Spleen (tissue), 11 donors: Measurements from ENCODE around the gene HDGFL3. TPM values are rescaled to one million over a fixed set of nuclear protein-coding genes. Genes with fewer than 3 reads are reported as not detected.

Experiments
- DNase-seq: peaks from one replicate; pipeline ENCODE4 v3.0.0-alpha.2; 2020
- H3K27ac ChIP-seq, 8 donors: fragments of 200-600 bp; sonication (generic) in 7 of 8; 1 replicate in 4 of 8; 2 replicates in 4 of 8; pipeline versions ENCODE4 v1.5.0 to v1.8.0; 2016 to 2021; ENCODE audit warnings: inconsistent platforms in 4 of 8, mild to moderate bottlenecking in 4 of 8, moderate library complexity in 1 of 8
- H3K27me3 ChIP-seq, 7 donors: fragments of 200-600 bp; sonication (generic) in 6 of 7; replicated peaks in 1 of 7; 1 replicate in 4 of 7; 2 replicates in 3 of 7; pipeline versions ENCODE4 v1.5.0 to v1.8.0; 2016 to 2021; ENCODE audit warnings: inconsistent platforms in 3 of 7, mild to moderate bottlenecking in 1 of 7
- H3K36me3 ChIP-seq, 6 donors: fragments of 200-600 bp; sonication (generic) in 5 of 6; 1 replicate in 4 of 6; 2 replicates in 2 of 6; pipeline versions ENCODE4 v1.5.0 to v1.8.0; 2016 to 2021; ENCODE audit warnings: inconsistent platforms in 2 of 6
- H3K4me1 ChIP-seq, 6 donors: fragments of 200-600 bp; sonication (generic) in 5 of 6; 1 replicate in 3 of 6; 2 replicates in 3 of 6; pipeline versions ENCODE4 v1.5.0 to v1.8.0; 2016 to 2021; ENCODE audit warnings: inconsistent platforms in 3 of 6
- H3K4me3 ChIP-seq, 8 donors: fragments of 200-600 bp; sonication (generic) in 7 of 8; 1 replicate in 4 of 8; 2 replicates in 4 of 8; pipeline versions ENCODE4 v1.5.0 to v1.8.0; 2016 to 2021; ENCODE audit warnings: inconsistent platforms in 4 of 8, mild to moderate bottlenecking in 4 of 8, moderate library complexity in 2 of 8
- H3K9me3 ChIP-seq, 8 donors: fragments of 200-600 bp; sonication (generic) in 7 of 8; 1 replicate in 4 of 8; 2 replicates in 4 of 8; pipeline versions ENCODE4 v1.5.0 to v1.8.0; 2016 to 2021; ENCODE audit warnings: inconsistent platforms in 4 of 8
- CTCF ChIP-seq, 11 experiments: fragments of 200-600 bp in 7 of 11; fragments of 450-650 bp in 4 of 11; sonication (generic) in 4 of 11; IDR thresholded peaks in 8 of 11; conservative IDR thresholded peaks in 3 of 11; 1 replicate in 7 of 11; 2 replicates in 4 of 11; pipeline versions ENCODE4 v1.4.0 to v1.8.0; 2016 to 2021; ENCODE audit warnings: antibody characterized with exemption in 11 of 11, inconsistent platforms in 4 of 11, mild to moderate bottlenecking in 1 of 11
- POLR2A ChIP-seq, 3 donors: fragments of 450-650 bp; IDR thresholded peaks; one replicate each; pipeline ENCODE4 v1.5.1; 2017; ENCODE audit warnings: antibody characterized with exemption in 3 of 3, mild to moderate bottlenecking in 1 of 3
- POLR2AphosphoS5 ChIP-seq, 3 donors: sonication (generic); formaldehyde crosslinking; IDR thresholded peaks; one replicate each; pipeline ENCODE4 v1.5.1; 2017; ENCODE audit warnings: antibody characterized with exemption in 3 of 3
- WGBS, 5 donors: extraction: QIAGEN DNeasy Blood & Tissue Kit in 3 of 5; methylation state at CpG; one replicate each; pipeline versions ENCODE4 v1.1.5 to v1.1.7; 2013 to 2018; 5-methylcytosine and 5-hydroxymethylcytosine counted together
- intact Hi-C: fragments of 100-400 bp; cut with DNase I; formaldehyde crosslinking; loops from one replicate; pipeline ENCODE4 v1.15.0; 2023; ENCODE audit warnings: low total_unique reads
- polyA plus RNA-seq, 3 donors: library from polyadenylated mRNA; stranded (reverse); fragments of 200-250 nt; gene quantifications; one replicate each; pipeline ENCODE4 v1.2.1, GENCODE V29; 2013
- total RNA-seq, 7 donors: library from RNA; depleted of rRNA in 3 of 7; stranded (reverse); fragments of >200 nt in 3 of 7; fragmentation: NEBNext Ultra II Directional in 4 of 7; extraction: Animal tissue kit (Norgen Biotek cat#: 25700) in 4 of 7; gene quantifications; one replicate each; pipeline versions ENCODE4 v1.1.0 to v1.2.1, GENCODE V29; 2016 to 2021
- donor health status: healthy with polysubstance abuse.
- donor health status: DM: no; HTN: no; CAD: no; lungs with moderate emphysema.
- donor health status: DM: no; HTN: no; CAD: no.
- donor health status: Bipolar disorder and iron deficiency.
- donor health status: healthy.
- donor health status: DM: no; HTN: no; CAD: no.
- donor health status: DM: yes; HTN: yes; CAD: no.

HDGFL3 gene
- total and polyA plus RNA-seq, 10 donors = 4.6 to 35.1 (median 20.6) TPM

GRCh38 chr15:83219026-83219425 is 11.4 kb upstream of the HDGFL3 start:
- Histone ChIP-seq H3K27ac (no peak overlapping the region), H3K27me3 (peaks cover 0 to 12% (median 0%) of the 10 kb centered on the region in 7 donors), H3K4me3 (no peak overlapping the region), H3K9me3 (peaks cover 0 to 10% (median 3%) of the 10 kb centered on the region in 8 donors), H3K4me1 (no peaks in the 10 kb centered on the region), H3K36me3 (no peaks in the 10 kb centered on the region)
- intact Hi-C loops = no loop called here
- TF ChIP-seq POLR2A (IDR thresholded peaks at IDR 0.05) (no peak), POLR2AphosphoS5 (IDR thresholded peaks at IDR 0.05) (no peak)
- WGBS, 5 donors = 85 to 91% (median 89%) methylated on average over 1 of the region's 1 CpG
- no peak for DNase-seq

GRCh38 chr15:83215306-83215705 is 7.7 kb upstream of the HDGFL3 start:
- TF ChIP-seq POLR2AphosphoS5 (IDR thresholded peaks at IDR 0.05) (no peak), CTCF (IDR thresholded peaks at IDR 0.05 in 8 of 11, conservative IDR thresholded peaks at IDR 0.05 in 3 of 11) (no peak), POLR2A (IDR thresholded peaks at IDR 0.05) (no peak)
- peaks cover 0 to 6% (median 0%) of the 10 kb centered on the region in 8 donors for H3K9me3 ChIP-seq
- H3K36me3 ChIP-seq = no peaks in the 10 kb centered on the region
- DNase-seq = no peak
- intact Hi-C loops = no loop called here
- H3K4me3 ChIP-seq = no peak overlapping the region
- no peaks in the 10 kb centered on the region for H3K4me1 ChIP-seq
- 92 to 95% (median 95%) methylated on average over 2 of the region's 2 CpGs for WGBS, 5 donors
- peaks cover 0 to 14% (median 0%) of the 10 kb centered on the region in 7 donors for H3K27me3 ChIP-seq
- H3K27ac ChIP-seq = no peak overlapping the region

- DNase-seq = no peak
Measured at GRCh38 chr15:83210619-83211018, 3.0 kb upstream of the HDGFL3 start.

GRCh38 chr15:83209333-83209732 is 1.7 kb upstream of the HDGFL3 start:
- no peaks in the 10 kb centered on the region for H3K36me3 ChIP-seq
- peaks cover 0 to 46% (median 23%) of the 10 kb centered on the region in 7 donors for H3K27me3 ChIP-seq
- H3K27ac ChIP-seq = no peak overlapping the region
- TF ChIP-seq POLR2AphosphoS5 (IDR thresholded peaks at IDR 0.05) (no peak), POLR2A (IDR thresholded peaks at IDR 0.05) (no peak), CTCF (IDR thresholded peaks at IDR 0.05 in 8 of 11, conservative IDR thresholded peaks at IDR 0.05 in 3 of 11) (no peak)
- no peak for DNase-seq
- H3K4me3 ChIP-seq = no peak overlapping the region
- H3K4me1 ChIP-seq = peaks cover 0 to 40% (median 21%) of the 10 kb centered on the region in 6 donors
- 78 to 87% (median 86%) methylated on average over 5 of the region's 5 CpGs for WGBS, 5 donors
- intact Hi-C loops = no loop called here
- H3K9me3 ChIP-seq = no peaks in the 10 kb centered on the region

More at GRCh38 chr15:83210619-83211018, 3.0 kb upstream of the HDGFL3 start:
- Histone ChIP-seq H3K36me3 (no peaks in the 10 kb centered on the region), H3K4me3 (no peak overlapping the region), H3K27me3 (peaks cover 0 to 46% (median 23%) of the 10 kb centered on the region in 7 donors), H3K27ac (no peak overlapping the region), H3K9me3 (peaks cover 0 to 5% (median 0%) of the 10 kb centered on the region in 8 donors), H3K4me1 (peaks cover 0 to 27% (median 20%) of the 10 kb centered on the region in 6 donors)
- intact Hi-C loops = no loop called here
- no peak for TF ChIP-seq POLR2AphosphoS5 (IDR thresholded peaks at IDR 0.05)
- TF ChIP-seq CTCF (IDR thresholded peaks at IDR 0.05 in 8 of 11, conservative IDR thresholded peaks at IDR 0.05 in 3 of 11) = no peak
- no peak for TF ChIP-seq POLR2A (IDR thresholded peaks at IDR 0.05)
- 58 to 88% (median 74%) methylated on average over 3 of the region's 3 CpGs for WGBS, 5 donors

- Histone ChIP-seq H3K27ac (peak overlapping the region; percentile 44 to 94 (median 91)), H3K9me3 (no peaks in the 10 kb centered on the region), H3K4me1 (peaks cover 0 to 49% (median 21%) of the 10 kb centered on the region in 6 donors), H3K27me3 (peaks cover 0 to 46% (median 23%) of the 10 kb centered on the region in 7 donors), H3K36me3 (no peaks in the 10 kb centered on the region), H3K4me3 (peak overlapping the region; percentile 43 to 90 (median 75))
- intact Hi-C loops = no loop called here
- 14 to 18% (median 17%) methylated on average over 10 to 11 of the region's 11 CpGs for WGBS, 5 donors
- DNase-seq = no peak
- TF ChIP-seq POLR2A (IDR thresholded peaks at IDR 0.05) (no peak), CTCF (IDR thresholded peaks at IDR 0.05 in 8 of 11, conservative IDR thresholded peaks at IDR 0.05 in 3 of 11) (no peak), POLR2AphosphoS5 (IDR thresholded peaks at IDR 0.05) (no peak)
Measured at GRCh38 chr15:83208367-83208661, 691 bp upstream of the HDGFL3 start.
